H9 (cell line): ENCODE measurements around the gene TMEM97. TPM values are rescaled to one million over a fixed set of nuclear protein-coding genes. Genes with fewer than 3 reads are reported as not detected.

Source experiments
- DNase-seq: peaks from one replicate; pipeline ENCODE4 v3.0.0-alpha.2; 2017
- H2AFZ ChIP-seq: one replicate; pipeline ENCODE4 v1.6.1; 2013; ENCODE audit warnings: mild to moderate bottlenecking, low read length, control low read depth, moderate library complexity
- H2AK5ac ChIP-seq: 2 replicates; pipeline ENCODE4 v1.6.1; 2013; ENCODE audit warnings: low read length, control low read depth, mixed read lengths; ENCODE audit not compliant: insufficient read length
- H2BK120ac ChIP-seq: one replicate; pipeline ENCODE4 v1.6.1; 2013; ENCODE audit warnings: low read depth, mild to moderate bottlenecking, low read length, control low read depth, inconsistent platforms; ENCODE audit not compliant: poor library complexity, severe bottlenecking
- H2BK12ac ChIP-seq: 2 replicates; pipeline ENCODE4 v1.6.1; 2013; ENCODE audit warnings: low read length, control low read depth, mixed read lengths, low read depth; ENCODE audit not compliant: insufficient read length
- H2BK15ac ChIP-seq: 2 replicates; pipeline ENCODE4 v1.6.1; 2013; ENCODE audit warnings: low read depth, low read length, control low read depth
- H2BK20ac ChIP-seq: one replicate; pipeline ENCODE4 v1.6.1; 2013; ENCODE audit warnings: low read depth, mild to moderate bottlenecking, low read length, control low read depth, inconsistent platforms; ENCODE audit not compliant: poor library complexity, severe bottlenecking
- H2BK5ac ChIP-seq: 2 replicates; pipeline ENCODE4 v1.6.1; 2013; ENCODE audit warnings: low read length, control low read depth, mixed read lengths; ENCODE audit not compliant: insufficient read length
- H3K14ac ChIP-seq: 2 replicates; pipeline ENCODE4 v1.6.1; 2013; ENCODE audit warnings: low read length, control low read depth; ENCODE audit not compliant: insufficient read depth
- H3K18ac ChIP-seq: 2 replicates; pipeline ENCODE4 v1.6.1; 2013; ENCODE audit warnings: low read depth, mild to moderate bottlenecking, mixed read lengths, low read length, control low read depth; ENCODE audit not compliant: insufficient read length
- H3K23ac ChIP-seq: 2 replicates; pipeline ENCODE4 v1.6.1; 2013; ENCODE audit warnings: low read length, control low read depth, mixed read lengths, low read depth; ENCODE audit not compliant: insufficient read length
- H3K23me2 ChIP-seq: 2 replicates; pipeline ENCODE4 v1.6.1; 2013; ENCODE audit warnings: low read depth, mild to moderate bottlenecking, mixed read lengths, low read length, control low read depth; ENCODE audit not compliant: insufficient read length, poor library complexity, severe bottlenecking
- H3K27ac ChIP-seq: 2 replicates; pipeline ENCODE4 v1.5.1; 2013; ENCODE audit warnings: low read length, control low read depth, mixed read lengths, low read depth; ENCODE audit not compliant: insufficient read length
- H3K27me3 ChIP-seq: 2 replicates; pipeline ENCODE4 v1.6.1; 2013; ENCODE audit warnings: low read length, control low read depth, inconsistent platforms; ENCODE audit not compliant: insufficient read depth
- H3K4ac ChIP-seq: 2 replicates; pipeline ENCODE4 v1.6.1; 2013; ENCODE audit warnings: low read depth, mild to moderate bottlenecking, control low read depth, inconsistent platforms, low read length, moderate library complexity
- H3K4me1 ChIP-seq: 2 replicates; pipeline ENCODE4 v1.6.1; 2013; ENCODE audit warnings: low read length, control low read depth, inconsistent platforms; ENCODE audit not compliant: insufficient read depth
- H3K4me2 ChIP-seq: 2 replicates; pipeline ENCODE4 v1.6.1; 2013; ENCODE audit warnings: low read length, control low read depth, mixed read lengths; ENCODE audit not compliant: insufficient read length, insufficient read depth
- H3K56ac ChIP-seq: 2 replicates; pipeline ENCODE4 v1.6.1; 2013; ENCODE audit warnings: low read depth, mild to moderate bottlenecking, mixed read lengths, low read length, control low read depth; ENCODE audit not compliant: insufficient read length
- H3K79me1 ChIP-seq: 2 replicates; pipeline ENCODE4 v1.6.1; 2013; ENCODE audit warnings: low read depth, mild to moderate bottlenecking, moderate library complexity, low read length, control low read depth, inconsistent platforms; ENCODE audit not compliant: insufficient read depth, poor library complexity, severe bottlenecking
- H3K79me2 ChIP-seq: 2 replicates; pipeline ENCODE4 v1.6.1; 2013; ENCODE audit warnings: low read length, control low read depth, inconsistent platforms; ENCODE audit not compliant: insufficient read depth
- H3K9ac ChIP-seq: 2 replicates; pipeline ENCODE4 v1.6.1; 2013; ENCODE audit warnings: low read length, control low read depth, mixed read lengths; ENCODE audit not compliant: insufficient read length; ENCODE audit errors: extremely low read depth
- H3K9me3 ChIP-seq: one replicate; pipeline ENCODE4 v1.6.1; 2013; ENCODE audit warnings: low read depth, low read length, inconsistent platforms; ENCODE audit not compliant: control insufficient read depth
- H3T11ph ChIP-seq: one replicate; pipeline ENCODE4 v1.6.1; 2013; ENCODE audit warnings: mild to moderate bottlenecking, low read length, control low read depth, inconsistent platforms
- H4K20me1 ChIP-seq: one replicate; pipeline ENCODE4 v1.6.1; 2013; ENCODE audit not compliant: control insufficient read depth, insufficient read length, insufficient read depth
- H4K5ac ChIP-seq: 2 replicates; pipeline ENCODE4 v1.6.1; 2013; ENCODE audit warnings: low read depth, mild to moderate bottlenecking, mixed read lengths, low read length, control low read depth; ENCODE audit not compliant: insufficient read length
- H4K8ac ChIP-seq: replicated peaks from 2 replicates; pipeline ENCODE4 v1.6.1; 2013; ENCODE audit warnings: low read length, control low read depth, mixed read lengths, low read depth; ENCODE audit not compliant: insufficient read length
- H4K91ac ChIP-seq: 2 replicates; pipeline ENCODE4 v1.6.1; 2013; ENCODE audit warnings: low read depth, mild to moderate bottlenecking, moderate library complexity, mixed read lengths, low read length, control low read depth; ENCODE audit not compliant: insufficient read length
- H3K27ac Mint-ChIP-seq, 3 experiments: 2 replicates in 2 of 3; 3 replicates in 1 of 3; pipeline ENCODE4 v1.8.0; 2020 to 2021; ENCODE audit warnings: mixed read lengths in 3 of 3, mild to moderate bottlenecking in 1 of 3, moderate library complexity in 1 of 3
- H3K27me3 Mint-ChIP-seq: 2 replicates; pipeline ENCODE4 v1.8.0; 2021; ENCODE audit warnings: low read depth, mild to moderate bottlenecking, moderate library complexity, mixed read lengths
- H3K36me3 Mint-ChIP-seq, 3 experiments: 2 replicates in 2 of 3; 3 replicates in 1 of 3; pipeline ENCODE4 v1.8.0; 2020 to 2021; ENCODE audit warnings: low read depth in 3 of 3, mixed read lengths in 3 of 3; ENCODE audit not compliant: insufficient read depth in 1 of 3
- H3K4me1 Mint-ChIP-seq, 2 experiments: 2 replicates each; pipeline ENCODE4 v1.8.0; 2020; ENCODE audit warnings: mixed read lengths in 2 of 2
- H3K4me3 Mint-ChIP-seq, 2 experiments: 2 replicates in 1 of 2; 3 replicates in 1 of 2; pipeline ENCODE4 v1.8.0; 2020 to 2021; ENCODE audit warnings: mild to moderate bottlenecking in 2 of 2, mixed read lengths in 2 of 2, moderate library complexity in 1 of 2
- H3K9me3 Mint-ChIP-seq, 2 experiments: 2 replicates in 1 of 2; 3 replicates in 1 of 2; pipeline ENCODE4 v1.8.0; 2020; ENCODE audit warnings: mild to moderate bottlenecking in 2 of 2, mixed read lengths in 2 of 2, moderate library complexity in 1 of 2
- WGBS: extraction: QIAGEN DNeasy Blood & Tissue Kit; methylation state at CpG from one replicate; pipeline ENCODE4 v1.1.7; 2013; ENCODE audit warnings: missing lambda C conversion rate, low lambda C conversion rate, mixed read lengths; ENCODE audit not compliant: insufficient read length; ENCODE audit errors: extremely low coverage; 5-methylcytosine and 5-hydroxymethylcytosine counted together
- total RNA-seq: library from RNA; stranded (reverse); gene quantifications from 2 replicates; pipeline ENCODE4 v1.2.1, GENCODE V29; 2021
- TF ChIP-seq, protein P1 (sequence below): fragments of 200-600 bp; sonication (generic); conservative IDR thresholded peaks from 3 replicates; pipeline ENCODE4 v1.8.0; 2021; ENCODE audit warnings: antibody characterized with exemption, mild to moderate bottlenecking

TMEM97 gene
- total RNA-seq, 1 experiment from 2014 or later: 116 TPM

DNA sequence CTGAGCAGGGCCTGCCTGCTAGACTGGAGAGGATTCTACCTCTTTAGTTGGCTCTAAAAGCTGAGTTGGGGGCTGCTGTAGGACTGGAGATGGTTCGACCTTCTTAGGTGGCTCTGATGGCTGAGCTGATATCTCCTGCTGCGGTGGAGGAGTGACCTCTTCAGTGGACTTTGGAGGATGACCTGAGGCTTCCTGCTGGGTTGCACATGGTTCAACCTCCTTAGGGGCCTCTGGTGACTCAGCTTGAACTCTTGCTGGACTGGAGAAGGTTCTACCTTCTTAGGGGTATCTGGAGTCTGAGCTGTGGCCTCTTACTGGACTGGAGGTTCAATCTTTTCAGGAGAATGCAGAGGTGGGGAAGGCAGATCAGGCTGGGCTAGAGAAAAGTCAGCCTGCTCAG is 48.9 kb upstream of the TMEM97 start:
- Histone ChIP-seq H2BK20ac (no peak overlapping the region), H3K9ac (no peak overlapping the region), H3T11ph (no peak overlapping the region), H3K9me3 (peaks cover 12% of the 10 kb centered on the region), H2AFZ (no peak overlapping the region), H3K4ac (no peak overlapping the region), H2BK15ac (no peak overlapping the region), H3K4me1 (no peaks in the 10 kb centered on the region), H2AK5ac (no peak overlapping the region), H4K5ac (no peak overlapping the region), H4K8ac (no peak overlapping the region), H3K23ac (no peak overlapping the region), H2BK120ac (no peak overlapping the region), H3K23me2 (no peaks in the 10 kb centered on the region), H3K4me2 (no peak overlapping the region), H2BK5ac (no peak overlapping the region), H3K27ac (no peak overlapping the region), H3K79me1 (no peaks in the 10 kb centered on the region), H3K79me2 (no peaks in the 10 kb centered on the region), H3K27me3 (no peaks in the 10 kb centered on the region), H3K14ac (no peak overlapping the region), H3K18ac (no peak overlapping the region), H4K91ac (no peak overlapping the region), H3K56ac (no peak overlapping the region), H4K20me1 (no peaks in the 10 kb centered on the region), H2BK12ac (no peak overlapping the region)
- no peak for DNase-seq
- Mint-ChIP-seq H3K9me3 (peaks cover 24 to 49% of the 10 kb centered on the region in 2 experiments), H3K4me1 (peaks cover 14 to 17% of the 10 kb centered on the region in 2 experiments), H3K36me3 (peaks cover 13 to 29% (median 24%) of the 10 kb centered on the region in 3 experiments), H3K27ac (no peak overlapping the region), H3K27me3 (peaks cover 5% of the 10 kb centered on the region), H3K4me3 (no peak overlapping the region)
- no CpG with 5 or more reads among the region's 2 CpGs for WGBS
- TF ChIP-seq, protein P1, sequence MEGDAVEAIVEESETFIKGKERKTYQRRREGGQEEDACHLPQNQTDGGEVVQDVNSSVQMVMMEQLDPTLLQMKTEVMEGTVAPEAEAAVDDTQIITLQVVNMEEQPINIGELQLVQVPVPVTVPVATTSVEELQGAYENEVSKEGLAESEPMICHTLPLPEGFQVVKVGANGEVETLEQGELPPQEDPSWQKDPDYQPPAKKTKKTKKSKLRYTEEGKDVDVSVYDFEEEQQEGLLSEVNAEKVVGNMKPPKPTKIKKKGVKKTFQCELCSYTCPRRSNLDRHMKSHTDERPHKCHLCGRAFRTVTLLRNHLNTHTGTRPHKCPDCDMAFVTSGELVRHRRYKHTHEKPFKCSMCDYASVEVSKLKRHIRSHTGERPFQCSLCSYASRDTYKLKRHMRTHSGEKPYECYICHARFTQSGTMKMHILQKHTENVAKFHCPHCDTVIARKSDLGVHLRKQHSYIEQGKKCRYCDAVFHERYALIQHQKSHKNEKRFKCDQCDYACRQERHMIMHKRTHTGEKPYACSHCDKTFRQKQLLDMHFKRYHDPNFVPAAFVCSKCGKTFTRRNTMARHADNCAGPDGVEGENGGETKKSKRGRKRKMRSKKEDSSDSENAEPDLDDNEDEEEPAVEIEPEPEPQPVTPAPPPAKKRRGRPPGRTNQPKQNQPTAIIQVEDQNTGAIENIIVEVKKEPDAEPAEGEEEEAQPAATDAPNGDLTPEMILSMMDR: no peak
